GM12892 (cell line): Measurements from ENCODE around the gene C2orf76.

ENCODE experiments used
- DNase-seq: peaks from one replicate; pipeline ENCODE4 v3.0.0; 2011; ENCODE audit not compliant: insufficient read length
- FAIRE-seq: peaks from 2 replicates; lab custom pipeline; 2011; peaks lifted over from hg19 to GRCh38; lab: Jason Lieb, UNC
- POLR2A ChIP-seq: IDR thresholded peaks from 2 replicates; pipeline ENCODE4 v1.6.1; 2011; ENCODE audit warnings: low read depth, low read length, control low read depth
- POLR2AphosphoS5 ChIP-seq: IDR thresholded peaks from 2 replicates; pipeline ENCODE4 v1.6.1; 2011; ENCODE audit warnings: low read depth, low read length, control low read depth
- TAF1 ChIP-seq: IDR thresholded peaks from 2 replicates; pipeline ENCODE4 v1.6.1; 2011; ENCODE audit warnings: low read depth, mild to moderate bottlenecking, control low read depth, low read length, borderline replicate concordance

C2orf76 gene

GRCh38 chr2:119253114-119253702, 113.4 kb downstream of the C2orf76 start:
- FAIRE-seq (no peak), DNase-seq (no peak)
- TF ChIP-seq POLR2A (no peak), TAF1 (no peak), POLR2AphosphoS5 (no peak)
